GM11168 (cell line): ENCODE measurements around the gene PTP4A1.
"Not testable (repeated sequence)": the region's sequence is repeated elsewhere in the genome, so short reads cannot be mapped to it uniquely, and the experiment has no call there.

Experiments used
- in situ Hi-C: fragments of 300-500 bp; cut with MboI; formaldehyde crosslinking; loops from one replicate; pipeline ENCODE4 v1.12.0; 2022; ENCODE audit warnings: low sequenced_read_pairs; ENCODE audit not compliant: unreplicated experiment

Gene PTP4A1

DNA sequence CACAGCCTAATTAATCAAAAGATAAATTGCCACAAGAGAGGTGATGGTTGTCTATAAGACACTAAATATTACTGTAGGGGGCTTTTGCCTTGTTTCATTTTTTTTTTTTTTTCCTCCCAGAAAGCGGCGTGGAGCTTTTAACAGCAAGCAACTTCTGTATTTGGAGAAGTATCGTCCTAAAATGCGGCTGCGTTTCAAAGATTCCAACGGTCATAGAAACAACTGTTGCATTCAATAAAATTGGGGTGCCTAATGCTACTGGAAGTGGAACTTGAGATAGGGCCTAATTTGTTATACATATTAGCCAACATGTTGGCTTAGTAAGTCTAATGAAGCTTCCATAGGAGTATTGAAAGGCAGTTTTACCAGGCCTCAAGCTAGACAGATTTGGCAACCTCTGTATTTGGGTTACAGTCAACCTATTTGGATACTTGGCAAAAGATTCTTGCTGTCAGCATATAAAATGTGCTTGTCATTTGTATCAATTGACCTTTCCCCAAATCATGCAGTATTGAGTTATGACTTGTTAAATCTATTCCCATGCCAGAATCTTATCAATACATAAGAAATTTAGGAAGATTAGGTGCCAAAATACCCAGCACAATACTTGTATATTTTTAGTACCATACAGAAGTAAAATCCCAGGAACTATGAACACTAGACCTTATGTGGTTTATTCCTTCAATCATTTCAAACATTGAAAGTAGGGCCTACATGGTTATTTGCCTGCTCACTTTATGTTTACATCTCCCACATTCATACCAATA is 7.8 kb downstream of the PTP4A1 start:
- in situ Hi-C loops: no loop called here

DNA sequence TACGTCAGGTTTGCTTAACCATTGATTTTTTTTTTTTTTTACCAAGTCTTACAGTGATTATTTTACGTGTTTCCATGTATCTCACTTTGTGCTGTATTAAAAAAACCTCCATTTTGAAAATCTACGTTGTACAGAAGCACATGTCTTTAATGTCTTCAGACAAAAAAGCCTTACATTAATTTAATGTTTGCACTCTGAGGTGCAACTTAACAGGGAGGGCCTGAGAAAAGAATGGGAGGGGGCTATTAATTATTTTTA is 8.4 kb downstream of the PTP4A1 start:
- in situ Hi-C loops: no loop called here

DNA sequence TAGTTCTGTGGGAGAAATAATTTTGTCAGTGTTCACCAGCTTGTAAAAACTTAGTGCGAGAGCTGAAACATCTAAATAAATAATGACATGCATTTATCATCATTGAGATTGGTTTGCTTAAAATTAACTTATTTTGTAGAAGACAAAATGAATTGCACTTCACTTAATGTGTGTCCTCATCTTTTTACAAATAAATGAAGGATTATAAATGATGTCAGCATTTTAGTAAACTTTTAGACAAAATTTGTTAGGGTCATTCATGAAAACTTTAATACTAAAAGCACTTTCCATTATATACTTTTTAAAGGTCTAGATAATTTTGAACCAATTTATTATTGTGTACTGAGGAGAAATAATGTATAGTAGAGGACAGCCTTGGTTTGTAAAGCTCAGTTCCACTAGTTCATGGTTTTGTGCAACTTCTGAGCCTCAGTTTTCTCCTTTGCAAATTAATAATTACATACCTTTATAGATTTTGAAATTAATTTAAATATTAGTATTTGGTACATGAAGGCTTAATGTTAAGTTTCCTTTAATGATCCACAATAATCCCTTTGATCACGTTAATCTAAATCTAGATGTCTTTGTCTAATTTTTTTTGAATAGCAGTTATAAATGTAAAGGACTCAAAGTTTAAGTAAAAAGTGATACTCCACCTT is 9.2 kb downstream of the PTP4A1 start:
- in situ Hi-C loops: no loop called here

DNA sequence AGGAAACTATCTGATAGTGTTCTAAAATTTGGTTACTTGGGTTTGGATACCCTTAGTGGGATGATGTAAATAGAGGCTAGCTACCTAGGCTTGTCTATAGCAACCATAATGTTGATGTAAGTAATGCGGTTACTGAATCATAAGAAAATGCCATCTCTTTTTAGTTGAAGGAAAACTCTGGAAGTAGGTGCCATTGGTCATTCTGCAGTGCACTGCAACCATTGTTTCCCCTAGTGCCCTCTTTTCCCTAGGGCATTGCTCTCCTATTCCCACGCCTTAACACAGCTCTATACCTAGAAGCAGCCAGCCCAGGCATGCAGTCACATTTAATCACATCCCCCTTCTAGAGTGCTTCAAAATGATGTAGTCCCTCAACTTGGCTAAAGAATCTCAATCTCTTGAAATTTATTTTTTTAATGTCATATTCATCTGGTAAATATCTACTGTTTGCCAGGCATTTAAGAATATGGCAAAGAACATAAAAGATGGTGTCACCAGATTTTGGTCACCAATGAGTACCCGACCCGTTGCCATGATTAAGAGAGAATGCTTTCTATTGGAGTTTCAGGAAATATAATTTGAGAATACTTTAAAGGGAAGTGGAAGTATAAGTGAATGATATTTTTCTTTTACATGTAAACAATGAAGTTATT is 10.4 kb downstream of the PTP4A1 start:
- in situ Hi-C loops: no loop called here

DNA sequence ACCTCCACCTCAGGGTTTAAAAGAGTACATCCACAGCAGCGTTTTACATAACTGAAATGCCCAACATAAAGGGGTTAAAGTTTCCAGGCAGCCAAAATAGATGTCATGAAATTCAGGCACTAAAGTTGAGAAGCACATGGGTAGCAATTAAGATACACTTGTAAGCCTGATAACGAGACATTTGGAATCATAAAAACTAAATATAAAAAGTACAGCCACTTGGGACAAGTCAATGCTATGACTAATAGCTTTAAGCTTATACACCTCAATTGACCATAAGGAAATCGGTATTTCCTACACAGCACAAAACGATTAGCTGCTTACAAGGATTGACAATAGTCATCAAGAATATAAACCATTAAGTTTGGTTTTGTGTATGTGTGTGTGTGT is 11.8 kb downstream of the PTP4A1 start:
- in situ Hi-C loops: no loop called here

DNA sequence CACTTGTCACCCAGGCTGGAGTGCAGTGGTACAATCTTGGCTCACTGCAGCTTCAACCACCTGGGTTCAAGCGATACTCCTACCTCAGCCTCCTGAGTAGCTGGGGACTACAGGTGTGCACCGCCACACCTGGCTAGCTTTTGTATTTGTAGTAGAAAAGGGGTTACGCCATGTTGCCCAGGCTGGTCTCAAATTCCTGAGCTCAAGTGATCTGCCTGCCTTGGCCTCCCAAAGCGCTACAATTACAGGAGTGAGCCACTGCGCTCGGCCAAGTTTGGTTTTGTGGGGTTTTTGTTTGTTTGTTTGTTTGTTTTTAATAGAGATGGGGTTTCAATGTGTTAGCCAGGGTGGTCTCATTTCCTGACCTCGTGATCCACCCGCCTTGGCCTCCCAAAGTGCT is 12.3 kb downstream of the PTP4A1 start:
- in situ Hi-C loops: no loop called here

DNA sequence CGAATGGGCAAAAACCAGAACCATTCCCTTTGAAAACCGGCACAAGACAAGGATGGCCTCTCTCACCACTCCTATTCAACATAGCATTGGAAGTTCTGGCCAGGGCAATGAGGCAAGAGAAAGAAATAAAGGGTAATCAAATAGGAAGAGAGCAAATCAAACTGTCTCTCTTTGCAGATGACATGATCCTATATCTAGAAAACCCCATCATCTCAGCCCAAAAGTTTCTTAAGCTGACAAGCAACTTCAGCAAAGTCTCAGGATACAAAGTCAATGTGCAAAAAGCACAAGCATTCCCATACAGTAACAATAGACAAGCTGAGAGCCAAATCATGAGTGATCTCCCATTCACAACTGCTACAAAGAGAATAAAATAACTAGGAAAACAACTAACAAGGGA is 13.4 kb downstream of the PTP4A1 start:
- in situ Hi-C loops: not testable (repeated sequence)

DNA sequence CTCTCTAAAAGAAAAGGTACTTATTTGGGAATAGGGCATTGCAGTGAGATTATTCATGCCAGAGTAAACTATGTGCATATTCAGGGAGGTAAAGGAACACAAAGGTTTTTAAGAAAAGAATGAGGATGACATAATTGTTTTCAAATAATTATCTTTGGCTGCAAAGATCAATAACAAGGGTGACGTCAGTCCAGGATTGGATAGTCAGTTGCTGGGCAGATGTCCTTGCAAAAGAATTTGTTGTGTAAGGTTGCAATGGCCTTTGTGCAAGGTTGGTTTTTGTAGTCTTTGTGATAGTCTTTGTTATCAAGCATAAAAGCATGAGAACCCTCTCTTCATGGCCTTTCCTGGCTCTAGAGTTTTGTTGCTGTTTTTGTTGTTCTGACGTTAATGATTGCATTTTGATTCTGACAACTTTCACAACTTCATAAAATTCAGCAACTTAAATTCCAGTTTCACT is 17.7 kb downstream of the PTP4A1 start:
- in situ Hi-C loops: loop anchor here (10.0 kb wide), 2 partner anchors 175 to 235 kb away; no protein-coding TSS in a partner anchor

DNA sequence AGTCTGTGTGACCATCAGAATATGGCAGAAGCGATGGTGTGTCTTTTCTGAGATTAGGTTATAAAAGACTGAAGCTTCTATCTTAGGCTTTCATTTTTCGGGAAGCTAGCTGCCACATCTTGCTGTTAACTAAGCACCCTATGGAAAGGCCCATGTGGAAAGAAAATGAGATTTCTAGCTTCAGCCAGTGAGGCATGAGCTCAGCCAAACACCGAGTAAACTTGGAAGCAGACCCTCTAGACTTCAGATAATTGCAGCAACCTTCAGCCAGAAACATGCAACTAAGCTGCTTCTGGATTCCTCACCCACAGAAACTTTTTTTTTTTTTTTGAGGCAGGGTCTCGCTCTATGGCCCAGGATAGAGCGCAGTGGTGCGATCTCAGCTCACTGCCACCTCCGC is 20.6 kb downstream of the PTP4A1 start:
- in situ Hi-C loops: loop anchor here (10.0 kb wide), 2 partner anchors 172 to 238 kb away; no protein-coding TSS in a partner anchor

DNA sequence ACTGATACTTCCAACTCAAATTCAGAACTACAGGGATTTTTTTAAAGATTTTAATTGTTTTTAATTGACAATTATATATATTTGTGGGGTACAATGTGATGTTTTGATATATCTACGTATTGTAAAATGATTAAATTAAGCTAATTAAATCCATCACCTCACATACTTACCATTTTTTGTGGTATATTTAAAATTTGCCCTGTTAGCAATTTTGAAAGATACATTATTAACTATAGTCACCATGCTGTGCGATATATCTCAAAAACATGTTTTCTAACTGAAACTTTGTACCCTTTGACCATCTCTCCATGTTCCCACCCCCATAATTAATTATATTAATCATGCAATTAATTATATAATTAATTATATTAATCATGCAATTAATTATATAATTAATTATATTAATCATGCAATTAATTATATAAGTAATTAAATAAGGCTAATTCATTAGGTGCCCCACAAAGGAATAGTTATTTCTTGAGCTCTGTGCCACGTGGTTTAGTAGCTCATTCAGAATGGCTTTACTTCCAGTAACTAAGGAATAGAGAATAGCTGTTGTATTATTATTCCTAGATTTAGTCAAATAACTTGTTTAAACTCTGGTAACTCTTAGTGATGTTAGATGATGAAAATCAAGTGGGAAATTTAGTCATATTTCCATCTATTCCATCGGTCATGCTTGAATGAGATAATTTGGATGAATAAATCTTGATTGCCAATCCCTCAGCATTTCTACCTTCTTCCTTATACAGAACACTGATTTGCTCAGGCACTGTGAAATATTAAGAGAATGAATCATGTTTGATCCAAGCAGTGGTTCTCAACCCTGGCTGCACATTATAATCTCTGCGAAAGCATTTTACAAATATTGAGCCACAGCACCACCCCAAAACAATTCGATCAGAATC is 25.1 kb downstream of the PTP4A1 start:
- in situ Hi-C loops: loop anchor here (10.0 kb wide), 2 partner anchors 167 to 243 kb away; no protein-coding TSS in a partner anchor

DNA sequence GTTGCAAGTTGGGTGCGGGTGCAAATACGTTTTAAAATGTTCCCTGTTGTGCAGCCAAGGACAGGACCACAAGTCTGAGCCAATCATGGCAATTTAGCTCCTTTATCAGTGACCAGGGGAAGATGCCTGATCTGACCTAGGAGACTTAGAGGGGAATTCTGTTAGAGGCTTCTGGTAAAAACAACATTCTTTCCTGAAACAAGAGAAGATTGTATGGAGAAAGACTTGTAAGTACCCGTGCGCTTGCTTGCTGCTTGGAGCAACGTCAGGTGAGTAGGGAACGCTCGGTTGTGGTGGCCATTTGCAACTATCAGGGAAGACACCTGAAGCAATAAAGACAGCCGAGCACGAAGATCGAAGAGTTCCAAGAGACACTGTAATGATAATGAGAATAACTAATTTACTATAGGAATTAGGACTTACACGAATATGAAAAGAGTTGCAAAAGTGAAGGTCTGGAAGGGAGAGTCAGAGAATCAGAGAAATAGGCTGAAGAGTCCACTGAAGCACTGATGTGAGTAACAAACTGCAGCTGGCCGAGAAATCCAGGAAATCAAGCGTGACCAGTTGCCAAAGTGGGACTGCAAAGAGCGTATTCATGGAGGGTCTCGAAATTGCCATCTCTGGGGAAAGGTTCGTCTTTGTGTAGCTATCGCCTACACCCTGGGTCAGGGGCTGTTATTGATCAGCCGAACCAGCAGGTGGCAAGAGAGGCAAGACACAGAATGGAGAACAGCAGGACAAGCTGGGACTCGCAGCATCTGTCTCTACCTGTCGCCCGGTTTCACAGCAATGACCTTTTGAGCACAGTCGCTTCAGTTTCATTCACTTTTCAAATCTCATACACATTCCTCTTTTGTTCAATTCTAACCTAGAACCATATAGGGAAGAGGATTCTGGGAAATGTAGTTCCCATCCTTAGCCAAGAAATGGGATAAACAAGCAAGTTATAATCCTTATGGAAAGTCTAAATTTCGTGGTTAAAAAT is 26.1 kb downstream of the PTP4A1 start:
- in situ Hi-C loops: loop anchor here (10.0 kb wide), 2 partner anchors 166 to 244 kb away; no protein-coding TSS in a partner anchor

DNA sequence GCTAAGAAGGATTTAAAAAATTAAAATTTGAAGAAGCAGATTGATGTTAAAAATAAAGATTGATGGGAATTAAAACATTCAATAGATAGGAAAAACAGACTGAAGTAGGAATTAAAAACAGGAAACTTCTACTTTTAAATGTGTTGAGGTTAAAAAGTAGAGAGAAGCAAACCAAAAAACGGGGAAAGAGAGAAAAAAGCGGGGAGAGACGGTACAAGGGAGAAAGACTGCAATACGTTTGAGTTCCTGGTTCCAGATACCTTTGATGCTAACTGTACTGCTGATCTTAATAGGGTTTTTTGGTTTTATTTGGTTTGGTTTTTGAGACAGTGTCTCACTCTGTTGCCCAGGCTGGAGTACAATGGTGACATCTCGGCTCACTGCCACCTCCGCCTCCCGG is 27.0 kb downstream of the PTP4A1 start:
- in situ Hi-C loops: loop anchor here (10.0 kb wide), 2 partner anchors 166 to 244 kb away; no protein-coding TSS in a partner anchor

DNA sequence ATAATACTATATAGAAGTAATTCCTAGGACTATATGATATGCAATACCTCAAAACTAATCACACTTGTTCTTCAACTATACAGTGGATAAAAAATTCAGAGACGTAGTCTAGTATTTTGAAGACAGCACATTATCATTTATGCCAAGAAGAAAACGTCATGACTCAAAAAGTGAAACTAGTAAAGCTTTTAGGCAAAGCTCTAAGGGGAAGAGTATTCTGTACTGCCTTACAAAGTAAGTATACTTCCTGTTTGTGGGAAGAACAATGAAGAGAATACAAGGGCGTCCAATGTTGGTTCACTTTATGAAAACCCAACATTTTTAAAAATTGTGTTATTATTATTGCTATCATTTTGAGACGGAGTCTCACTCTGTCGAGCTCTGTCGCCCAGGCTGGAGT is 27.9 kb downstream of the PTP4A1 start:
- in situ Hi-C loops: no loop called here

DNA sequence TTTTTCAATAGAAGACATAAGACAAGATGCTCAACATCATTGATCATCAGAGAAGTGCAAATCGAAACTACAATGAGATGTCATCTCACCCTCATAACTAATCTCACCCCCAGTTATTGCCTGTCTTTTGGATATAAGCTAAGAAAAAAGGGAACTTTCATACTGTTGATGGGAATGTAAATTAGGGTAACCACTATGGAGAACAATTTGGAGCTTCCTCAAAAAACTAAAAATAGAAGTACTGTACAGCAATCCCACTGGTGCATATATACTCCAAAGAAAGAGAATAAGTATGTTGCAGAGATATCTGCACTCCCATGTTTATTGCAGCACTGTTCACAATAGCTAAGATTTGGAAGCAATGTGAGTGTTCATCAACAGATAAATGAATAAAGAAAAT is 37.0 kb downstream of the PTP4A1 start:
- in situ Hi-C loops: no loop called here

DNA sequence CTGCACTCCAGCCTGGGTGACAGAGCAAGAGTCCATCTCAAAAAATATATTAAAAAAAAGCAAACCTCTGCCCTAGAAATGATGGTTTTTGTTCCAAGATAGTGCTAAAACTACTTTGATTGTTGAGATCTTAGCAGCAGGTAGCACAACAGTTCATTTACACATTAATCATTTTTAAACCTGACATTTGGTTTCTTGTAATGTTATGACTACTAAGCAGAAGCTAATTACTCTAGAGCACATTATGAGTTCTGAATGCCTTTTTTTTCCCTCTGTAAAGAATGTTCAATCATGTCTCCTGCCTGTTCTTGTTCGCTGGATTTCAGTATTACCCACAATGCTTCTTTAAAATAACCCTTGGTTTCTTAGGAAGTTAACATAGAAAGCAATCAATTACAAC is 38.7 kb downstream of the PTP4A1 start:
- in situ Hi-C loops: no loop called here

DNA sequence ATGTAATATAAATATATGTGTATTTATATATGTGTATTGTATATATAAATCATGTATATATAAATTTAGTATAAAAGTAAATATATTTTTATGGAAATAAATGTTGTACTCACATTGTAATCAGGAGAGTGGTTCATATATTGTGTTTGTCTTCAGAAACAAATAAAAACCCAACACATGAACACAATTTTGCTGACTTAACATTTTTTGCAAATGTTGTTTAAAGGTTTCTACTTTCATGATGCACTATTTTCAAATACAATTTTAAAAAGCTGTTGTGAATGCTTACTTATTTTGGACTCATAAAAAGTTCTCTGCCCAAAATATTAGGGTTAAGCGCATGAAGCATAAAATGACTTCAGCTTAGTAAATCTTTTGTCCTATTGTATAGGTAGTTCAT is 39.3 kb downstream of the PTP4A1 start:
- in situ Hi-C loops: no loop called here

DNA sequence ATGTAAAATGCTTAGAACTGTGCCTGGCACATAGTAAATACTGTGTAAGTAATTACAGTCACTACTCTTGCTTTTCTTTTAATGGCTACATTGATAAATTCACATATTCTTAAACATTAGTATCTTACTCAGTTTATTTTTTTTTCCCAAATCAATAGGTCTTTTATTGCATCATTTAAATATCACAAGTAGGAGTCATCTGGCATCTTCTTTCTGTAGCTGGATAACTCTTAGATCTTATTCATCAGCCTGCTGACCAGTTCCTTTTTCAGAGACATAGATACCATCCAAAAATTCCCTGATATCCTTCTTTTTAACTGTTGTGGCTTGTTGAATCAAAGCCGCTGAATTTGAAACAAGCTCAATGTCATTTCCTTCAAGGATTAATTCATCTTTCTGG is 43.3 kb downstream of the PTP4A1 start:
- in situ Hi-C loops: no loop called here
